Measurements from ENCODE around the gene SARM1.

The SARM1 gene

DNA sequence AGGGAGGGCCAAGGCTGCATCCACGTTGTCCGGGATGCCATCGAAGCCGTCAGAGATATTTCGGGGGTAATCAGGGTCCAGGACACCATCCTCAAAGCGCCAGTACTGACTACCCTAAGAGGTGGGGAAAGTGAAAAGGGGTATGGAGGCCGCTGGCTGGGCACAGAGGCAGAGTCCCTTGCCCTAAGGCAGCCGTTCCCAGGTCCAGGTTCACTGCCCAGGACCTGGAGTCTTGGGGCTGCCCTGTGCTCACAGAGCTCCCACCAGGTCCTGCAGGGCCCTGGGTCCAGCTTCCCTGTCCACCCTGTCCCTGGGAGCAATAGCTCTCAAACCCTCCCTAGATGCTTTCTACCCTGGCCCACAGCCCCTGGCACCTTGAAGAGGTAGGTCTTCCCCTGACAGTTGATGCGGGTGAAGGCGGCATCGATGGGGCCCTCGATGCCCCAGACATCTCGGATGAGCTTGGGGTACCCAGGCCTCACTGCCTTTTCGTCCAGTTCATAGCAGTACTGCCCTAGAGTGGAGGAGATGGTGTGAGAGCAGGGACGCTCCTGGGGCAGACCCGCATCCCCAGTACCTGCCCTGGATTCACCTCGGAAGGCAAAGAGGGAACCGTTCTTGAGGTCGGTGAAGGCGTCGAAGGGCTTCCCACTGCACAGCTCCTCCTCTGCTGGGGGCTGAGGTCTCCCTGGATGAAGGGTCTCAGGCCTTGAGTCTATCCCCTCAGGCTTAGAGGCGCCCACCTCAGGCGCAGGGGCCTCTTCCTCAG lies 2.4 kb upstream of the SARM1 start:
- no peak for DNase-seq (ENCODE audit: low spot score)

DNA sequence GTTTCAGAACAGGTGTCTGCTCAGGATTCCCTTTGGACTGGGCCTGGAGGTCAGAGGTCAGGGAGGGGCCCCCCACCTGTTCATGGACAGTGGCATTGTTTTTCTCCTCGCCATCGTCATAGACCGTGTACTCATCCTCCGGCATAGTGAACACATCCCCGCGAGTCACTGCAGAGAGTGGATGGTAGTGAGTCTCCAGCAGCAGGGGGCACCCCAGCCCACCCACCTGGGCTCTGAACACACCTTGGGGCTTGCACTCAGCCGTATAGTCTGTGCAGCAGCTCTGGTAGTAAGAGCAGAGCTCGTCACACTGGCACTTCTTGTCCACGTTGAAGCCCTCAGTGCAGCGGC lies 1.8 kb upstream of the SARM1 start:
- DNase-seq (ENCODE audit: low spot score): no peak

DNA sequence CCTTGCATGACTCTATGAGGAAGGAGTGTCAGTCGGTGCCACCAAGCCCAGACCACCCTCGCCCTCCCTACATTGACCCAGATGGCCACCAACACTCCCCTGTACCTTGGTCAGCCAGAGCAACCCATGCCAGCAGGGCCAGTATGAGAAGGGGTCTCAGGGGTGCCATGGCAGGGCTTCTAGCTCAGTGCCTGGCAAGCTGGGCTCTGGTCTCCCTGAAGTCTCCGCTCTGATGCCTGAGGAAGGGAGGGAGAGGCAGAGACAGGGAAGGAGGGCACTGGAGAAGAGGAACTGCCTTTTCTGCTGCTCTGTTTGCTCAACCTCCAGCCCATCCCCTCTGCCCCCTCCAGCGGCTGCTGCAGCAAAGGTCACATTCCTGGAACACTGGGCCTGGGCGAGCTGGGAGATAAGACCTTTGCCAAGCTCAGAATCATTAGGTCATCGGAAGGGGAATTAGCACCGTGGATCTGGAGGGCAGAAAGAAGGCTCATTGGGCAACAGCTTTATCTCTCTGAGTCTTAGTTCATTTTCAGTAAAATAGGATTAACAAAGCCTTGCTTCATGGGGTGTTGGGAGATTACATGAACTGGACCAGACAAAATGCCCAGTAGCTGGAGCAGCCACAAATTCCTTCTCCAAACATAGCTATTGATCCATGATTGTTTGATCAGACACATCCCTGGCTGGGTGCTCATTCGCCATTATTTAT lies 1.3 kb upstream of the SARM1 start, which contains the start of gene VTN:
Gene VTN (minus strand): TSS at position 273 of the 709 bp plus-strand sequence. CDS start 104 bp downstream, at position 169.
- peak; percentile 29 for DNase-seq (ENCODE audit: low spot score)

DNA sequence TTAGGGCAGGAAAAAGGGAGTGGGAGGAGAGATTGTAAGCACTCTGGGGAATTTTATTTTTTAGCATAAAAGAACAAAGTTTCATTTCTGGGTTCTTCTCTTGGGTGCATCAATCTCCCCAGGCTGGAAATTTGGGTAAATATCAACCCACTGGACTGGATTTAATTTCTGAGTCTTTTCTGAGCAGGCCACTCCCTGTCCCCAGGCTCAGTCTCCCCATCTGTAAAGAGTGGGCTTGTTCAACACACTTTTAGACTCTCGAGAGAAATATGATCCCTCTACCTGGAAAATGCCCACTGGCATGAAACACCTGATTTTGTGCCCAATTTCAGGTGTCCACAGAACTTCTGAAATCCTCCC lies 770 bp upstream of the SARM1 start:
- no peak for DNase-seq (ENCODE audit: low spot score)

DNA sequence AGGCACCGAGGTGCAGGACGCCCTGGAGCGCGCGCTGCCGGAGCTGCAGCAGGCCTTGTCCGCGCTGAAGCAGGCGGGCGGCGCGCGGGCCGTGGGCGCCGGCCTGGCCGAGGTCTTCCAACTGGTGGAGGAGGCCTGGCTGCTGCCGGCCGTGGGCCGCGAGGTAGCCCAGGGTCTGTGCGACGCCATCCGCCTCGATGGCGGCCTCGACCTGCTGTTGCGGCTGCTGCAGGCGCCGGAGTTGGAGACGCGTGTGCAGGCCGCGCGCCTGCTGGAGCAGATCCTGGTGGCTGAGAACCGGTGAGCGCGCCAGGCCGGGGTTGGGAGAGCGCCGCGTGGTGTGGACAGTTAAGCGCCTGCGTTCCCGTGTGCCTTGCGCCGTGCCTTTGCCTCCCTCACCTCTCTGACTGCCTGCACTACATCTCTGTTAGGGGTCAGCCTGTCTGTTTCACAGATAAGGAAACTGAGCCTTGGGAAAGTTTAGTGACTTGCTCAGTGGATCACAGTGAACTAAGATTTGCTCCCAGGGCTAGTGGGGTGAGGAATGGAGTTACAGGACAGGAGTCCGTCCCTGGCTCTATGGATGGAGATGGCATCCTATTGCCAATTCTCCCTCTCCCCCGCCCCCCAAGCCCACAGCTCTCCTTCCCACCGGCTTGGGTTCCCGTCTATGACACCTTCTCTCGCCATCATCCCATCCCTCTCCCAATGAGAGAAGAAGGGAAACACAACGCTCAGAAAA lies 880 bp downstream of the SARM1 start:
- DNase-seq (ENCODE audit: low spot score): no peak

DNA sequence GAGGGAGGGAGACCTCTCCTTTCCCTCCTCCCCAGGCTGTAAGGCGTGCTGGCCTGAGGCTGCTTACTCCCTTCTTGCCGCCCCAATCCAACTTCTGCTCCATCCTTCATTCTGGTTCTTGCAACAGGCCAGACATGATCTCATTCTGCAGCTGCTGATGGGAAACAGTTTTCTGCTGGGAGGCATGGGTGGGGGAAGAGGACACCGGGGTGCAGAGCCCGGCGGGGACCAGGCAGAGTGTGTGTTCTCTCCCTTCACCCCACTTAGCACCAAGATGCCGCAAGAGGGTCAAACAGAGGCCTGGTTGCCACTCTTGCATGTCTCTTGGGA lies 1.4 kb downstream of the SARM1 start:
- no peak for DNase-seq (ENCODE audit: low spot score)

DNA sequence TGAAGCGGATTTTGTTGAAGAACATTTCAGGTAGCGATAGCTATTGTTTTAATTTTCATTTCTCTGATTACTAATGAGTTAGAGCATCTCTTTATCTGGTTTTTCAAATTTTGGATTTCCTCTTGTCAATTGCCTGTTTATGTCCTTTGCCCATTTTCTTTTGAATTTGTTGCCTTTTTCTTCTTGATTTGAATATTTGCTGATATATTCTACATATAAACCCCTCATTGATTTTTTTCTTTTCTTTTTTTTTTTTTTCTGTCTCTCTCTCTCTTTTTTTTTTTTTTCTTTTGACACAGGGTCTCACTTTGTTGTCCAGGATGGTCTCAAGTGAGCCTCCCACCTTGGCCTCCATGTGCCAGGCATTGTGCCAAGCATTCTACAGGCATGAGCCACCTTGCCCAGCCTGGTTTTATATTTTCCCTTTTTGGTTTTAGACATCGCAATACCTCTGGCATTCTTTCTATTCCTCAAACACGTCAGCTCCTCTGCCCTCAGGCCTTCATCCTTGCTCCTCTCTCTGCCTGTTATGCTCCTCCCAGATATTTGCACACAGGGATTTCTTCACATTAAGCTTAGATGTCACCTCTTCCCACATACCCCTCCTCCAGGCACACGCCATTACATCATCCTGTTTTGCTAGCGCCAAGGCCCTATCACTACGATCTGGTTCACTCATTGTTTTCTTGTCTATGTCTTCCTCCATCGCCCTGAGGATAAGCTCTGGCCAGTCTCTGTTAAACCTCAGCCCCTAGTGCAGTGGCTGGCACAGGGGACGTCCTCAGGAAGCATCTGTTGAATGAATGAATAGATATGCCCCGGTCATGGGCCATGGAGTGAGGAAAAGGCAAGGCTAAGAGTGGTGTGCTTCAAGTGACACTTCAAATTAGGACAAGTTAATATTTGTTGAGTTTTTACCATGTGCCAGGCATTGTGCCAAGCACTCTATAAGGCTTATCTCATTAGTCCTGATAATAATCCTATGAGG lies 8.6 kb downstream of the SARM1 start:
- DNase-seq (ENCODE audit: low spot score): no peak

DNA sequence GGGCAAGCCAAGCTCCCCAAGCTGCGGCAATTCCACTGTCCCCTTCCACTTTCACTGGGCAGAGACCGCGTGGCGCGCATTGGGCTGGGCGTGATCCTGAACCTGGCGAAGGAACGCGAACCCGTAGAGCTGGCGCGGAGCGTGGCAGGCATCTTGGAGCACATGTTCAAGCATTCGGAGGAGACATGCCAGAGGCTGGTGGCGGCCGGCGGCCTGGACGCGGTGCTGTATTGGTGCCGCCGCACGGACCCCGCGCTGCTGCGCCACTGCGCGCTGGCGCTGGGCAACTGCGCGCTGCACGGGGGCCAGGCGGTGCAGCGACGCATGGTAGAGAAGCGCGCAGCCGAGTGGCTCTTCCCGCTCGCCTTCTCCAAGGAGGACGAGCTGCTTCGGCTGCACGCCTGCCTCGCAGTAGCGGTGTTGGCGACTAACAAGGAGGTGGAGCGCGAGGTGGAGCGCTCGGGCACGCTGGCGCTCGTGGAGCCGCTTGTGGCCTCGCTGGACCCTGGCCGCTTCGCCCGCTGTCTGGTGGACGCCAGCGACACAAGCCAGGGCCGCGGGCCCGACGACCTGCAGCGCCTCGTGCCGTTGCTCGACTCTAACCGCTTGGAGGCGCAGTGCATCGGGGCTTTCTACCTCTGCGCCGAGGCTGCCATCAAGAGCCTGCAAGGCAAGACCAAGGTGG lies 9.8 kb downstream of the SARM1 start:
- DNase-seq (ENCODE audit: low spot score): no peak

DNA sequence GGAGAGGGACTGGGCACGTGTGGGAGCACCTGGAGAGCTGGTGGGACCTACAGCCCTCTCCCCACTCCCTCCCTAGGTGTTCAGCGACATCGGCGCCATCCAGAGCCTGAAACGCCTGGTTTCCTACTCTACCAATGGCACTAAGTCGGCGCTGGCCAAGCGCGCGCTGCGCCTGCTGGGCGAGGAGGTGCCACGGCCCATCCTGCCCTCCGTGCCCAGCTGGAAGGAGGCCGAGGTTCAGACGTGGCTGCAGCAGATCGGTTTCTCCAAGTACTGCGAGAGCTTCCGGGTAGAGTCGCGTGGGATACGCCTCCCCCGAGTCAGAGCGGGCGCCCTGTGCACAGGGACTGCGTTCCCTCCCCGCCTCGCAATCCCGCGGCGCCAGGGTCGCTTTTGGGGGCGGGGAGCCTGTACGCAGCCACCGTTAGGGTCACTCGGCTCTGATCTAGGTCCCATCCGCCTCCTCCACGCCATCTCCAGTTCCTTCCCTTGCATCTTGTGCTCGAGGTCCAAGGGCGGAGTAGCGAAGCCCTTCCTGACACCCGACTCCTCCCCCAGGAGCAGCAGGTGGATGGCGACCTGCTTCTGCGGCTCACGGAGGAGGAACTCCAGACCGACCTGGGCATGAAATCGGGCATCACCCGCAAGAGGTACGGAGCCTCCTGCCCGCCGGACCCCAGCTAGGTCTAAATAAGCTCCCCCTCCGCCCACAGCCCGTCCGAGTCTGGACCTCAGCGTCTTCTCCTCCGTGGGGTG lies 13.0 kb downstream of the SARM1 start:
- DNase-seq (ENCODE audit: low spot score): no peak

DNA sequence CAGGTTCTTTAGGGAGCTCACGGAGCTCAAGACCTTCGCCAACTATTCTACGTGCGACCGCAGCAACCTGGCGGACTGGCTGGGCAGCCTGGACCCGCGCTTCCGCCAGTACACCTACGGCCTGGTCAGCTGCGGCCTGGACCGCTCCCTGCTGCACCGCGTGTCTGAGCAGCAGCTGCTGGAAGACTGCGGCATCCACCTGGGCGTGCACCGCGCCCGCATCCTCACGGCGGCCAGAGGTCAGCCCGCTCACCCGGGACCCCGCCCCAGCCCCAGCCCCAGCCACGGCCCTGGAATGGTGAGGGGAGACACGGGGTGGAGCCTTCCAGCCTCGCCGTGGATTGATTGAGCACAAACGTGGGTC lies 13.5 kb downstream of the SARM1 start:
- no peak for DNase-seq (ENCODE audit: low spot score)

DNA sequence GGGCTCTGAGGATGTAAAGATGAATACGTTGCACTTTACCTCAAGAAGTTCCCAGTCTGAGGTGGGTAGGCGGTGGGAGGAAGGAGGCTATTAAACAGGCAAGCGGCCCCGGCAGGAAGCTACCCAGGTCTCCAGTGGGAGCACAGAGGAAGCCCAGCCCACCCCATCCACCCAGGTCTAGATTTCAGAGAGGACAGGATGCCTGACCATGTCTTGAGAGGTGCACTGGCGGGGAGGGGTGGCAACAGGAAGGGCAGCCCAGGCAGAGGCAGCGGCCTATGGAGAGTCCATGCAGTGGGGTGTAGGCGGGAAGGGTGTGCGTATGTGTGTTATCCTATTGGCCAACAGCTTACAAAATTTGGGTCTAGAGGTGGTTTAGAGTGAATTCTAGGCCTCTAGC lies 13.9 kb downstream of the SARM1 start:
- DNase-seq (ENCODE audit: low spot score): no peak

DNA sequence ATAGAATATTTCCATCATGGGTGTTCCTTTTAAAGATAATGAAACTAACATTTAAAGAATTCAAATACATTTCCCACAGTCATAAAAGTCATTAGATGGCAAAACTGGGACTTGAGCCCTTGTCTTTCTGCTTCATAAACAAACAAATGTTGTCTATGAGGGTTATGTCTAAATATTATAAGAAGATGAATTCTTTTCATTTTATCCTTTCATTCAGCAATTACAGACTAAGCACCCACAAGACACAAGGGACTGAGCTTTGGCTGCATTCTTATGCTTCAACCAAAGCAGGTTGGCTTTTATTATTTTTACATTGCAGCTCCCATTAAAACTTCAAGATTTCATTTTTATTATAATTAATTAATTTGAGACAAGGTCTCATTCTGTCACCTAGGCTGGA lies 14.9 kb downstream of the SARM1 start:
- no peak for DNase-seq (ENCODE audit: low spot score)

DNA sequence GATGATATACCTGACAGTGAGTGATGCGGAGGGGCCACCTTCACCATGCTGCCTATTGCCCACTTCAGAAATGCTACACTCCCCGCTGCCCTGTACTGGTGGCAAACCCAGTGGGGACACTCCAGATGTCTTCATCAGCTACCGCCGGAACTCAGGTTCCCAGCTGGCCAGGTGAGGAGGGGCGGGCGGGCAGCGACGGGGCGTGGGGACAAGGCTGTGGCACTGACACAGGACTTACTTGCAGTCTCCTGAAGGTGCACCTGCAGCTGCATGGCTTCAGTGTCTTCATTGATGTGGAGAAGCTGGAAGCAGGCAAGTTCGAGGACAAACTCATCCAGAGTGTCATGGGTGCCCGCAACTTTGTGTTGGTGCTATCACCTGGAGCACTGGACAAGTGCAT lies 16.6 kb downstream of the SARM1 start:
- DNase-seq (ENCODE audit: low spot score): no peak

DNA sequence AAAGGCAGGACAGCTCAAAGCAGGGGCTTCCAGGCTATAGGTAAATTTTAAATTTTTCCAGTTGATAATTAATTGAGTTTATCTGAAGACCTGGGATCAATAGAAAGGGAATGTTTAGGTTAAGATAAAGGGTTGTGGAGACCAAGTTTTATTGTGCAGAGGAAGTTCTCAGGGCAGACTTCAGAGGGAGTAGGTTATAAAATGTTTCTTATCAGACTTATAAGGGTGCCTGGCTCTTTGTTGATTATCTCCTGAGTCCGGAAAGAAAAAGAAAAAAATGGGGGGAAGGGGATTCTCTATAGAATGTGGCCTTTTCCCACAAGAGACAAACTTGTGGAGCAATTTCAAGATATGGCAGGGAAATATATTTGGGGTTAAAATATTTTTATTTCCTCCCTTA lies 18.6 kb downstream of the SARM1 start:
- DNase-seq (ENCODE audit: low spot score): no peak

DNA sequence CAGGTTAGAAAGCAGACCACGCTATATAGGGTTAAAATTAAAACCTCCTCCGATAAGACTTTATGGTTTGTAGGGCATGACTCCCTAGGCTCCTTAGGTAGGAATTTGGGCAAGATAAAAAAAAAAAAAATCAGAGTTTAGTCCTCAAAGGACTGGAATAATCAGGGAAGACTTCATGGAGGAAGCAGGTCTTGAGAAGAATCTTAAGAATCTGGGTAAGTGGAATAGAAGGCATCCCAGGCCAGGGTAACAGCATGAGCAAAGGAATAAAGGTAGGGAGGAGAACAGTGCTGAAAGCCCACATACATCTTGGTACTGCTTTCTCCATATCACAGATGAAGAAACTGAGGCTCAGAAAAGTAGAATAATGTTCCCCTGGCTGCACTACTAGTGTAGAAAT lies 19.1 kb downstream of the SARM1 start:
- no peak for DNase-seq (ENCODE audit: low spot score)

DNA sequence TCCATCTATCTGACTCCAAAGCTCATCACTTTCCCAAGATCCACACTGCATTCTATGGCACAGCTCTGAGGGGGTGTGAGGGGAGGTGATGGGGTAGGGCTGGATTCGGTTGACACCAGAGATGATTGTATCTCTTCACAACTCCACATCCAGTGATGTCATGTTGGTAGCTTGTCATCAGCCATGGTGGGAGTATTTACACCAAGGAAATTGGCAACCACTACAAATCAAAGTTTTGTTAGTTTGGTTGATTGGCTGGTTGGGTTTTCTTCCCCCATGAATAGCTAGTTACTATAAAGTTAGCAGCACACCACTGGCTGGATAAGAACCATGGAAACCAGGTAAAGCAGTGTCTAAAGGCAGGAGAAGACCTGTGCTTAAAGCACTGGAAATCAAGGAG lies 19.5 kb downstream of the SARM1 start:
- DNase-seq (ENCODE audit: low spot score): no peak

DNA sequence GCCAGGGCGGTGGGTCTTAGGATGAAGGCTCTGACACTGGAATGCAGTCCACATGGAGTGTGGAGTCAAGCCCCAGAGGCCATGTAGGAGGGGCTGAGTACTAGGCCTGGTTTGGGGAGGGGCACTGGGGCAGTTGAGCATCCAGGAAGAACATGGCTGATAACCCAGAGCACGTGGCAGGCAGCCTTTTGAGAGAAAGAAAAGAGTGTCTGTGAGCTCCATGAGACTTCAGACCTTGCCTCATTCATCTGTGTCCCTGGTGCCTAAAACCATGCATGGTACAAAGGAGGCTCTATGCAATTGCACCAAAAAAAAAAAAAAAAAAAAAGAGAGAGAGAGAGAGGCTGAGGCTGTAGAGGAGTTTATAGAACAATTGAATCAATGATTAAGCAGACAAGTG lies 19.9 kb downstream of the SARM1 start:
- peak; percentile 40 for DNase-seq (ENCODE audit: low spot score)

DNA sequence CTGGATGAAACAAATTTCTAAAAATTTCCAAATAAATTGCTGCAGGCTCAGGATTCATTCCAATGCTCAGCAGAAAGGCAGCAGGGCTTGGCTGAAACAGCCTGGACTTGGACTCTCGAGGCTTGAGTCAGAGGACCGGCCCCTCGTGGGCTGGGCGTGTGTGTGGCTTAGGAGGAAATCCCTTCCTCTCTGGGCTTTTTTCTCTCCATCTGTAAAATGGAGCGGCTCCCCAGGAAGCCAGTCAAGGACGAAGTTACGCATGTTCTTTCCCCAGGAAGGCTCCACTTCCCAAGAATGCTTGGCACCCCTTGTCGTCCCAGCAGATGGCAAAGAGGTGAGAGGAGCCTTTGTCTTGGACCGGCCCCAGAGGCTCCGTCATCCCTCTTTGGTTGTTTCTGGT lies 21.0 kb downstream of the SARM1 start:
- no peak for DNase-seq (ENCODE audit: low spot score)

DNA sequence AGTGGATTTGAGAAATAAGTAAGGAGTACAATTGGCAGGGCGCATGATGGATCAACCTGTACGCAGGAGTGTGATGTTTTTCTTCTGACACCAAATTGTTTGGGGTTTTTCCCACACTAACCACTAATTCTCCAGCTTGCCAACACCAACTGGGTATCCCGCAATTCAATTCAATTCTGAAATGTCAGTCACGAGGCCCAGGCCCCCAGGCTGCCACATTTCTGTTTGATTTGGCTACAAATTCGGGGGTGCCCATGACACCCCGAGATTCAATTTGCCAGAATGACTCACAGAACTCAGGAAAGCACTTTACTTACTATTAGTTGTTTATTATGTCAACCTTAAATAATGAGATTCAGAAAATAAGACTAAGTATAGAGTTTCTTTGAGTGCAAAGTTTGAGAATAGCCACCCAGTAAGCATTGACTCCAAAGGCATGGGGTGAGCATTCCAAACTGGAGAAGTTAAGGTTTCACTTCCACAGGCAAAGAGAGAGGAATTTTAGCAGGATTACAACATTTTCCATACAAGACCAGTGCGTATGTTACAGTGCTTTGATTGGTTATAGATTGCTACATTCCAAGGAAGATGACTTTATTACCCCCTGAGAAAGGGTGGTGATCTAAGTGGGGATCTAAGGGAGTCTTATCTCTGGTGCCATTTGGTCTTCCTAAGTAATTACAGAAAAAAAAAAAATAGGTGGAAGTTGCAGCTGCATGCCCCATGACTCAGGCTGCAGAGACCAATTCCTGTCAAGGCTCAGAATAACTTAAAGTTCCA lies 23.0 kb downstream of the SARM1 start:
- DNase-seq (ENCODE audit: low spot score): no peak

DNA sequence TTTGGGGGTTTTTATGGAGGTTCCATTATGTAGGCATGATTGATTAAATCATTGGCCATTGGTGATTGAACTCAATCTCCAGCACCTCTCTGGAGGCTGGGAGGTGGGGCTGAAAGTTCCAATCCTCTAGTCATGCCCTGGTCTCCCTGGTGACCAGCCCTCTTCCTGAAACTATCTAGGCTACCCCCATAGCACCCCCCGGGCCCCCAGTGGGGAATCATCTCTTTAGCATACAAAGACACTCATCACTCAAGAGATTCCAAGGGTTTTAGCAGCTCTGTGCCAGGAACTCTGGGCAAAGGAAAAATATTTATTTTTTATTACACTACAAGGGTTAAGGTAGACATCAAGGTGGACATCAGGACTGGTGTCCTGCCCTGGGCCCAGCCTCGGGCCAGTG lies 23.9 kb downstream of the SARM1 start:
- DNase-seq (ENCODE audit: low spot score): no peak

All from COLO829 (cell line).